A673 (cell line): ENCODE measurements around the gene SSBP2. TPM values are rescaled to one million over a fixed set of nuclear protein-coding genes. Genes with fewer than 3 reads are reported as not detected.
A peak's percentile ranks its signal among the peaks of the same experiment; 100 is the strongest.

Experiments
- Bru-seq: library from RNA; stranded (reverse); fragments of 400-500 nt; gene quantifications from one replicate; lab custom pipeline; 2021; lab: Mats Ljungman, UMichigan
- BruChase-seq, 2 experiments: library from RNA; stranded (reverse); fragments of 400-500 nt; gene quantifications; one replicate each; lab custom pipeline; 2021; lab: Mats Ljungman, UMichigan
- BruUV-seq: library from RNA; stranded (reverse); fragments of 400-500 nt; replicated peaks from 2 replicates; lab custom pipeline; 2021; lab: Mats Ljungman, UMichigan
- CTCF ChIA-PET: fragments of 300-600 bp; sonication (Branson Sonifier 250); formaldehyde crosslinking; loops from one replicate; lab custom pipeline; 2022; ENCODE audit warnings: antibody characterized with exemption; lab: Charles Lee
- POLR2A ChIA-PET: fragments of 300-600 bp; sonication (Branson Sonifier 250); formaldehyde crosslinking; loops from one replicate; lab custom pipeline; 2022; ENCODE audit warnings: antibody characterized with exemption; ENCODE audit not compliant: low non-redundant PET; lab: Charles Lee
- DNase-seq: peaks from one replicate; pipeline ENCODE4 v3.0.0-alpha.2; 2015; ENCODE audit warnings: low spot score
- H3K27ac ChIP-seq: fragments of 200-600 bp; sonication (generic); 2 replicates; pipeline ENCODE4 v1.5.1; 2016; ENCODE audit warnings: mixed run types, low read depth, mild to moderate bottlenecking, mixed read lengths, antibody characterized with exemption, low read length; ENCODE audit not compliant: poor library complexity, severe bottlenecking
- H3K27me3 ChIP-seq: fragments of 200-600 bp; sonication (generic); replicated peaks from 2 replicates; pipeline ENCODE4 v1.6.1; 2017; ENCODE audit warnings: mixed run types, low read depth, mild to moderate bottlenecking, mixed read lengths, antibody characterized with exemption, low read length; ENCODE audit not compliant: insufficient read depth, poor library complexity
- H3K36me3 ChIP-seq: fragments of 200-600 bp; sonication (generic); 2 replicates; pipeline ENCODE4 v1.6.1; 2016; ENCODE audit warnings: mixed run types, mild to moderate bottlenecking, mixed read lengths, antibody characterized with exemption, low read length; ENCODE audit not compliant: insufficient read depth, poor library complexity, severe bottlenecking
- H3K4me1 ChIP-seq: fragments of 200-600 bp; sonication (generic); 2 replicates; pipeline ENCODE4 v1.6.1; 2017; ENCODE audit warnings: mixed run types, mild to moderate bottlenecking, mixed read lengths, antibody characterized with exemption, low read length; ENCODE audit not compliant: insufficient read depth, poor library complexity, severe bottlenecking
- H3K4me3 ChIP-seq: fragments of 200-600 bp; sonication (generic); 2 replicates; pipeline ENCODE4 v1.5.1; 2016; ENCODE audit warnings: low read depth, mixed run types, mild to moderate bottlenecking, mixed read lengths, low read length; ENCODE audit not compliant: poor library complexity, severe bottlenecking
- H3K9me3 ChIP-seq: fragments of 200-600 bp; sonication (generic); 2 replicates; pipeline ENCODE4 v1.6.1; 2016; ENCODE audit warnings: mixed run types, low read depth, mild to moderate bottlenecking, mixed read lengths, antibody characterized with exemption, low read length; ENCODE audit not compliant: poor library complexity, severe bottlenecking
- CTCF ChIP-seq: fragments of 300-800, 200-600 bp; sonication (generic); conservative IDR thresholded peaks from 2 replicates; pipeline ENCODE4 v1.5.1; 2017; ENCODE audit warnings: low read depth, mild to moderate bottlenecking, antibody characterized with exemption, low read length, moderate library complexity, mixed read lengths
- EZH2 ChIP-seq: fragments of 200-600 bp; sonication (generic); IDR thresholded peaks from 2 replicates; pipeline ENCODE4 v1.6.1; 2017; ENCODE audit warnings: borderline replicate concordance, low read depth, mild to moderate bottlenecking, mixed read lengths, antibody characterized with exemption, low read length; ENCODE audit not compliant: poor library complexity, severe bottlenecking
- intact Hi-C: fragments of 100-400 bp; cut with micrococcal nuclease; formaldehyde crosslinking; loops from one replicate; pipeline ENCODE4 v1.10.0; 2022; ENCODE audit not compliant: unreplicated experiment
- long read RNA-seq: library from polyadenylated mRNA; stranded (forward); transcript quantifications from one replicate; pipeline ENCODE4 v2.0.0, GENCODE V29; 2022
- total RNA-seq: library from RNA; stranded (reverse); gene quantifications from 2 replicates; pipeline ENCODE4 v1.2.3, GENCODE V29; 2021

SSBP2 gene
- total RNA-seq (42.8 and 53.7 TPM in 2 replicates), Bru-seq, nascent RNA (percentile 83 among the genes with signal in this experiment), BruChase-seq, experiment 1, labeled RNA remaining after a 2-hour chase (percentile 75 among the genes with signal in this experiment), BruChase-seq, experiment 2, labeled RNA remaining after a 6-hour chase (percentile 62 among the genes with signal in this experiment)
- long read RNA-seq, full-length matches to known transcripts: 82 of 109 reads
- long read RNA-seq, partial matches to known transcripts: 4 of 109 reads
- long read RNA-seq, other reads (novel, unspliced or antisense): 23 of 109 reads

GRCh38 chr5:81751009-81751835 is at the start of gene SSBP2:
Gene SSBP2 (minus strand): TSS chr5:81751097. CDS start chr5:81751042, 55 bp downstream.
- no peaks in the 10 kb centered on the region for H3K9me3 ChIP-seq
- TF ChIP-seq EZH2 (no peak), CTCF (no peak)
- H3K4me3 ChIP-seq: peak within 1 kb of the TSS; percentile 82
- intact Hi-C loops: loop anchor here (1.0 to 10.0 kb wide), 5 partner anchors 36 to 474 kb away; no protein-coding TSS in a partner anchor
- ChIA-PET CTCF (interaction anchor here (0.9 to 1.5 kb wide), 3 partner anchors 100 to 244 kb away, joined by 4 to 29 read pairs (median 7); no protein-coding TSS in a partner anchor), POLR2A (interaction anchor here (0.7 to 1.0 kb wide), 3 partner anchors 99 to 106 kb away, joined by 3 to 11 read pairs (median 5); no protein-coding TSS in a partner anchor)
- H3K36me3 ChIP-seq: no peaks in the 10 kb centered on the region
- peak; percentile 99 for DNase-seq
- peak within 1 kb of the TSS; percentile 95 for H3K27ac ChIP-seq
- BruUV-seq: no TSS peak
- no peaks in the 10 kb centered on the region for H3K27me3 ChIP-seq
- H3K4me1 ChIP-seq: peaks cover 71% of the 10 kb centered on the region

GRCh38 chr5:81795666-81796065 is 44.8 kb upstream of the SSBP2 start:
- H3K27me3 ChIP-seq: no peaks in the 10 kb centered on the region
- H3K4me3 ChIP-seq: no peak overlapping the region
- BruUV-seq: no TSS peak
- no peak for TF ChIP-seq CTCF
- TF ChIP-seq EZH2: no peak
- intact Hi-C loops: no loop called here
- DNase-seq: no peak
- no peaks in the 10 kb centered on the region for H3K9me3 ChIP-seq
- no peaks in the 10 kb centered on the region for H3K36me3 ChIP-seq
- POLR2A ChIA-PET: no interaction called here
- peaks cover 5% of the 10 kb centered on the region for H3K4me1 ChIP-seq
- H3K27ac ChIP-seq: no peak overlapping the region
- CTCF ChIA-PET: no interaction called here

- Histone ChIP-seq H3K36me3 (no peaks in the 10 kb centered on the region), H3K4me1 (peaks cover 5% of the 10 kb centered on the region), H3K27ac (no peak overlapping the region), H3K27me3 (no peaks in the 10 kb centered on the region), H3K9me3 (no peaks in the 10 kb centered on the region), H3K4me3 (no peak overlapping the region)
- DNase-seq: no peak
- TF ChIP-seq EZH2 (no peak), CTCF (no peak)
- intact Hi-C loops: no loop called here
- ChIA-PET POLR2A (no interaction called here), CTCF (no interaction called here)
- no TSS peak for BruUV-seq
Measured at GRCh38 chr5:81794226-81794625, 43.3 kb upstream of the SSBP2 start.
